HCT116 (cell line): ENCODE data around the gene PGLYRP4. TPM values are rescaled to one million over a fixed set of nuclear protein-coding genes. Genes with fewer than 3 reads are reported as not detected.

Experiments used
- ATAC-seq: fragments of 200-7000 bp; cut with Tn5 transposase; 2 replicates; pipeline ENCODE4 v1.9.1; 2020; ENCODE audit warnings: mild to moderate bottlenecking, moderate library complexity
- BruUV-seq: library from RNA; stranded (reverse); fragments of 400-500 nt; replicated peaks from 2 replicates; lab custom pipeline; 2021; lab: Mats Ljungman, UMichigan
- CTCF ChIA-PET: fragments of 300-600 bp; sonication (Branson Sonifier 250); formaldehyde crosslinking; loops from one replicate; lab custom pipeline; 2021; ENCODE audit warnings: antibody characterized with exemption; lab: Charles Lee
- POLR2A ChIA-PET: fragments of 300-600, 350-600 bp; sonication (Branson Sonifier 250); formaldehyde crosslinking; loops from one replicate; lab custom pipeline; 2021; ENCODE audit warnings: antibody characterized with exemption; lab: Charles Lee
- RAD21 ChIA-PET, 2 experiments: fragments of 300-600 bp; sonication (Branson Sonifier 250); formaldehyde crosslinking; loops; one replicate each; lab custom pipeline; 2023; ENCODE audit warnings: low total read pairs in 2 of 2; ENCODE audit not compliant: uncharacterized antibody in 2 of 2, unreplicated experiment in 2 of 2, low non-redundant PET in 1 of 2; lab: Charles Lee
- DNase-seq: peaks from one replicate; pipeline ENCODE4 v3.0.0-alpha.2; 2010; ENCODE audit warnings: low read depth, low spot score
- H2AFZ ChIP-seq: fragments of 200-600 bp; shearing (Covaris generic), sonication (generic); 2 replicates; pipeline ENCODE4 v1.6.1; 2017; ENCODE audit warnings: low read depth, mixed run types, mixed read lengths, antibody characterized with exemption, low read length; ENCODE audit not compliant: poor library complexity, severe bottlenecking
- H3K27ac ChIP-seq: 2 replicates; pipeline ENCODE4 v1.5.1; 2012; ENCODE audit warnings: low read depth, low read length
- H3K27me3 ChIP-seq: fragments of 200-600 bp; sonication (generic); 2 replicates; pipeline ENCODE4 v1.6.1; 2016; ENCODE audit warnings: mixed run types, low read length, mixed read lengths; ENCODE audit not compliant: insufficient read depth
- H3K36me3 ChIP-seq, 2 experiments: fragments of 200-500 bp in 1 of 2; fragments of 200-600 bp in 1 of 2; sonication (Bioruptor generic) in 1 of 2; sonication (generic) in 1 of 2; 2 replicates each; pipeline versions ENCODE4 v1.5.1 to v1.6.1; 2014 to 2016; ENCODE audit warnings: low read length in 2 of 2, inconsistent platforms in 1 of 2, mixed read lengths in 1 of 2, mixed run types in 1 of 2; ENCODE audit not compliant: insufficient read depth in 2 of 2, control insufficient read depth in 1 of 2
- H3K4me1 ChIP-seq, 2 experiments: fragments of 200-600 bp in 1 of 2; sonication (generic) in 1 of 2; 2 replicates each; pipeline versions ENCODE4 v1.5.1 to v1.6.1; 2012 to 2017; ENCODE audit warnings: low read length in 2 of 2, inconsistent platforms in 1 of 2, mild to moderate bottlenecking in 1 of 2, mixed read lengths in 1 of 2, mixed run types in 1 of 2, moderate library complexity in 1 of 2; ENCODE audit not compliant: insufficient read depth in 2 of 2, control insufficient read depth in 1 of 2
- H3K4me2 ChIP-seq: fragments of 200-600 bp; sonication (generic); 2 replicates; pipeline ENCODE4 v1.6.1; 2017; ENCODE audit warnings: mixed run types, low read length, mixed read lengths
- H3K4me3 ChIP-seq, 2 experiments: fragments of 200-600 bp in 1 of 2; sonication (generic) in 1 of 2; replicated peaks in 1 of 2; 2 replicates each; pipeline ENCODE4 v1.5.1; 2011 to 2016; ENCODE audit warnings: low read length in 2 of 2, control low read depth in 1 of 2, low read depth in 1 of 2, mild to moderate bottlenecking in 1 of 2, mixed read lengths in 1 of 2, mixed run types in 1 of 2
- H3K79me2 ChIP-seq: fragments of 200-600 bp; sonication (generic); 2 replicates; pipeline ENCODE4 v1.6.1; 2017; ENCODE audit warnings: mild to moderate bottlenecking, mixed run types, low read length, moderate library complexity, mixed read lengths; ENCODE audit not compliant: insufficient read depth
- H3K9ac ChIP-seq: fragments of 200-600 bp; sonication (generic); 2 replicates; pipeline ENCODE4 v1.6.1; 2016; ENCODE audit warnings: low read length, mixed read lengths
- H3K9me2 ChIP-seq: fragments of 200-600 bp; sonication (generic), shearing (Covaris generic); 2 replicates; pipeline ENCODE4 v1.6.1; 2017; ENCODE audit warnings: mixed run types, mild to moderate bottlenecking, moderate library complexity; ENCODE audit not compliant: insufficient read depth
- H3K9me3 ChIP-seq, 2 experiments: fragments of 200-500 bp in 1 of 2; fragments of 200-600 bp in 1 of 2; sonication (Bioruptor generic) in 1 of 2; sonication (generic) in 1 of 2; 2 replicates each; pipeline ENCODE4 v1.6.1; 2014 to 2017; ENCODE audit warnings: low read length in 2 of 2, mixed read lengths in 2 of 2, inconsistent platforms in 1 of 2, low read depth in 1 of 2, mild to moderate bottlenecking in 1 of 2, mixed run types in 1 of 2, moderate library complexity in 1 of 2; ENCODE audit not compliant: control insufficient read depth in 1 of 2, insufficient read depth in 1 of 2
- H4K20me1 ChIP-seq: fragments of 200-600 bp; sonication (generic), shearing (Covaris generic); 2 replicates; pipeline ENCODE4 v1.6.1; 2017; ENCODE audit warnings: mixed run types, mild to moderate bottlenecking, moderate library complexity; ENCODE audit not compliant: insufficient read depth
- CEBPB ChIP-seq: IDR thresholded peaks from 2 replicates; pipeline ENCODE4 v1.6.1; 2012; ENCODE audit warnings: low read depth
- EGR1 ChIP-seq: IDR thresholded peaks from 2 replicates; pipeline ENCODE4 v1.6.1; 2012; ENCODE audit warnings: low read depth
- ELF1 ChIP-seq: IDR thresholded peaks from 2 replicates; pipeline ENCODE4 v1.6.1; 2012; ENCODE audit warnings: low read depth, borderline replicate concordance
- EZH2 ChIP-seq: fragments of 200-600 bp; sonication (generic); IDR thresholded peaks from 2 replicates; pipeline ENCODE4 v1.6.1; 2017; ENCODE audit warnings: antibody characterized with exemption, mixed run types
- EZH2phosphoT487 ChIP-seq: fragments of 200-600 bp; IDR thresholded peaks from 2 replicates; pipeline ENCODE4 v1.6.1; 2018; ENCODE audit warnings: antibody characterized with exemption, borderline replicate concordance
- POLR2AphosphoS5 ChIP-seq: IDR thresholded peaks from 2 replicates; pipeline ENCODE4 v1.6.1; 2011; ENCODE audit warnings: mild to moderate bottlenecking, low read depth, low read length, moderate library complexity
- SIN3A ChIP-seq: IDR thresholded peaks from 2 replicates; pipeline ENCODE4 v1.6.1; 2012; ENCODE audit warnings: low read depth
- SRF ChIP-seq: IDR thresholded peaks from 2 replicates; pipeline ENCODE4 v1.6.1; 2012; ENCODE audit warnings: low read depth
- ZFX ChIP-seq: fragments of 450-650 bp; IDR thresholded peaks from 2 replicates; pipeline ENCODE4 v1.6.1; 2017
- ZNF274 ChIP-seq: fragments of 200-500 bp; sonication (Bioruptor generic); IDR thresholded peaks from 2 replicates; pipeline ENCODE4 v1.6.1; 2014; ENCODE audit warnings: mild to moderate bottlenecking, low read depth, low read length, inconsistent platforms
- intact Hi-C: fragments of 100-400 bp; cut with micrococcal nuclease; formaldehyde crosslinking; loops from 2 replicates; pipeline ENCODE4 v1.10.0; 2022
- total RNA-seq: library from RNA; stranded (reverse); gene quantifications from one replicate; pipeline ENCODE4 v1.2.1, GENCODE V29; 2021; ENCODE audit not compliant: unreplicated experiment
- TF ChIP-seq, protein P1 (sequence below): IDR thresholded peaks from 2 replicates; pipeline ENCODE4 v1.6.1; 2012; ENCODE audit warnings: low read depth
- TF ChIP-seq, protein P2 (sequence below): IDR thresholded peaks from 2 replicates; pipeline ENCODE4 v1.6.1; 2011; ENCODE audit warnings: mild to moderate bottlenecking, low read length, moderate library complexity; ENCODE audit not compliant: insufficient replicate concordance; ENCODE audit errors: extremely low read depth
- TF ChIP-seq, protein P3 (sequence below), 3 experiments: fragments of 200-600 bp in 1 of 3; sonication (generic) in 1 of 3; IDR thresholded peaks in 2 of 3; conservative IDR thresholded peaks in 1 of 3; 2 replicates each; pipeline ENCODE4 v1.5.1; 2012 to 2017; ENCODE audit warnings: low read depth in 2 of 3, low read length in 2 of 3, antibody characterized with exemption in 1 of 3, borderline replicate concordance in 1 of 3, control low read depth in 1 of 3, mild to moderate bottlenecking in 1 of 3, mixed read lengths in 1 of 3, mixed run types in 1 of 3, moderate library complexity in 1 of 3; ENCODE audit not compliant: insufficient read depth in 1 of 3
- TF ChIP-seq, protein P4 (sequence below): IDR thresholded peaks from 2 replicates; pipeline ENCODE4 v1.6.1; 2012

Gene PGLYRP4
- total RNA-seq, 1 experiment from 2014 or later: not detected

DNA sequence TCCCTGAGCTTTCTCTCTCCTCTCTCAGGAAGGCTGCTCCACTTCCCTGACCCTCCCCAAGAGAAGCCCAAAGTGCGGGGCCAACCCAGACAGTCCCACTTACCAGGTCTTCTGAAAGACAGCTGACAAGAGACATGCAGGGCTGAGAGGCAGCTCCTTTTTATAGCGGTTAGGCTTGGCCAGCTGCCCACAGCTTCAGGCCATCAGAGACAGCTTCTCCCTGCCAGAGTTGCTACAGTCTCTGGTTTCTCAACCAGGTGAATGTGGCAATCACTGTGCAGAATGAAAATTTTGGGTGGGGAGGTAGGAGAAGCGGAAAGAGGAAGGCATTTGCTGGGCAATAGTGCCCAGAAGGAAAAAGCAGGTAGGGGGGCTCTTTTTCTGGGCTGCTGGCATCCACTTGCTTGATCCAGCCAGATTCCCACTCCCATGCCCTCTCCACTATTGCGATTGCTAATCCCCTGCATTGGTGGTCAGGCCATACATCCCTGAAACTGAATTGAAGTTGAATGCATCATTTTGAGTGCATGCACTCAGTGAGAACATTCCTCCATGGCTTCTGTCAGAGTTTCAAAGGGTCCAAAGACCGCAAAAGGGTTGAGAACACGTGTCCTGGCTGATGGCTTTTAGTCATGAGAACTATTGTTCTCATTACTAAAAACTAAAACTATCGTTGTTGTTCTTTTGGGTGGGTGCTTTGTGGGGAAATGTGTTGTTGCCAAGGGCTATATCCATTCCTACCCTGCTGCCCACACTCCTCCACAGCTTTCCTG is 42.5 kb upstream of the PGLYRP4 start, which contains the start of gene S100A8:
Gene S100A8, minus strand, starts transcription at position 136 of the 773 bp plus-strand sequence. CDS start 538 bp downstream, outside the sequence.
- H3K9ac ChIP-seq: no peak within 1 kb of the TSS
- RAD21 ChIA-PET: no interaction called here
- H3K4me1 ChIP-seq: no peaks in the 10 kb centered on the region

More for the DNA sequence above, 42.5 kb upstream of the PGLYRP4 start, which contains the start of gene S100A8:
- no peak within 1 kb of the TSS for H3K4me3 ChIP-seq
- H3K27me3 ChIP-seq: peaks cover 76% of the 10 kb centered on the region
- no peak within 1 kb of the TSS for H2AFZ ChIP-seq
- TF ChIP-seq CEBPB (no peak), SIN3A (no peak), EZH2 (no peak), EGR1 (no peak), ZNF274 (no peak), ZFX (no peak), ELF1 (no peak), EZH2phosphoT487 (no peak), SRF (no peak), POLR2AphosphoS5 (no peak)
- TF ChIP-seq, protein P1, sequence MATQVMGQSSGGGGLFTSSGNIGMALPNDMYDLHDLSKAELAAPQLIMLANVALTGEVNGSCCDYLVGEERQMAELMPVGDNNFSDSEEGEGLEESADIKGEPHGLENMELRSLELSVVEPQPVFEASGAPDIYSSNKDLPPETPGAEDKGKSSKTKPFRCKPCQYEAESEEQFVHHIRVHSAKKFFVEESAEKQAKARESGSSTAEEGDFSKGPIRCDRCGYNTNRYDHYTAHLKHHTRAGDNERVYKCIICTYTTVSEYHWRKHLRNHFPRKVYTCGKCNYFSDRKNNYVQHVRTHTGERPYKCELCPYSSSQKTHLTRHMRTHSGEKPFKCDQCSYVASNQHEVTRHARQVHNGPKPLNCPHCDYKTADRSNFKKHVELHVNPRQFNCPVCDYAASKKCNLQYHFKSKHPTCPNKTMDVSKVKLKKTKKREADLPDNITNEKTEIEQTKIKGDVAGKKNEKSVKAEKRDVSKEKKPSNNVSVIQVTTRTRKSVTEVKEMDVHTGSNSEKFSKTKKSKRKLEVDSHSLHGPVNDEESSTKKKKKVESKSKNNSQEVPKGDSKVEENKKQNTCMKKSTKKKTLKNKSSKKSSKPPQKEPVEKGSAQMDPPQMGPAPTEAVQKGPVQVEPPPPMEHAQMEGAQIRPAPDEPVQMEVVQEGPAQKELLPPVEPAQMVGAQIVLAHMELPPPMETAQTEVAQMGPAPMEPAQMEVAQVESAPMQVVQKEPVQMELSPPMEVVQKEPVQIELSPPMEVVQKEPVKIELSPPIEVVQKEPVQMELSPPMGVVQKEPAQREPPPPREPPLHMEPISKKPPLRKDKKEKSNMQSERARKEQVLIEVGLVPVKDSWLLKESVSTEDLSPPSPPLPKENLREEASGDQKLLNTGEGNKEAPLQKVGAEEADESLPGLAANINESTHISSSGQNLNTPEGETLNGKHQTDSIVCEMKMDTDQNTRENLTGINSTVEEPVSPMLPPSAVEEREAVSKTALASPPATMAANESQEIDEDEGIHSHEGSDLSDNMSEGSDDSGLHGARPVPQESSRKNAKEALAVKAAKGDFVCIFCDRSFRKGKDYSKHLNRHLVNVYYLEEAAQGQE: no peak
- TF ChIP-seq, protein P2, sequence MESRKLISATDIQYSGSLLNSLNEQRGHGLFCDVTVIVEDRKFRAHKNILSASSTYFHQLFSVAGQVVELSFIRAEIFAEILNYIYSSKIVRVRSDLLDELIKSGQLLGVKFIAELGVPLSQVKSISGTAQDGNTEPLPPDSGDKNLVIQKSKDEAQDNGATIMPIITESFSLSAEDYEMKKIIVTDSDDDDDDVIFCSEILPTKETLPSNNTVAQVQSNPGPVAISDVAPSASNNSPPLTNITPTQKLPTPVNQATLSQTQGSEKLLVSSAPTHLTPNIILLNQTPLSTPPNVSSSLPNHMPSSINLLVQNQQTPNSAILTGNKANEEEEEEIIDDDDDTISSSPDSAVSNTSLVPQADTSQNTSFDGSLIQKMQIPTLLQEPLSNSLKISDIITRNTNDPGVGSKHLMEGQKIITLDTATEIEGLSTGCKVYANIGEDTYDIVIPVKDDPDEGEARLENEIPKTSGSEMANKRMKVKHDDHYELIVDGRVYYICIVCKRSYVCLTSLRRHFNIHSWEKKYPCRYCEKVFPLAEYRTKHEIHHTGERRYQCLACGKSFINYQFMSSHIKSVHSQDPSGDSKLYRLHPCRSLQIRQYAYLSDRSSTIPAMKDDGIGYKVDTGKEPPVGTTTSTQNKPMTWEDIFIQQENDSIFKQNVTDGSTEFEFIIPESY: no peak
- TF ChIP-seq, protein P3, sequence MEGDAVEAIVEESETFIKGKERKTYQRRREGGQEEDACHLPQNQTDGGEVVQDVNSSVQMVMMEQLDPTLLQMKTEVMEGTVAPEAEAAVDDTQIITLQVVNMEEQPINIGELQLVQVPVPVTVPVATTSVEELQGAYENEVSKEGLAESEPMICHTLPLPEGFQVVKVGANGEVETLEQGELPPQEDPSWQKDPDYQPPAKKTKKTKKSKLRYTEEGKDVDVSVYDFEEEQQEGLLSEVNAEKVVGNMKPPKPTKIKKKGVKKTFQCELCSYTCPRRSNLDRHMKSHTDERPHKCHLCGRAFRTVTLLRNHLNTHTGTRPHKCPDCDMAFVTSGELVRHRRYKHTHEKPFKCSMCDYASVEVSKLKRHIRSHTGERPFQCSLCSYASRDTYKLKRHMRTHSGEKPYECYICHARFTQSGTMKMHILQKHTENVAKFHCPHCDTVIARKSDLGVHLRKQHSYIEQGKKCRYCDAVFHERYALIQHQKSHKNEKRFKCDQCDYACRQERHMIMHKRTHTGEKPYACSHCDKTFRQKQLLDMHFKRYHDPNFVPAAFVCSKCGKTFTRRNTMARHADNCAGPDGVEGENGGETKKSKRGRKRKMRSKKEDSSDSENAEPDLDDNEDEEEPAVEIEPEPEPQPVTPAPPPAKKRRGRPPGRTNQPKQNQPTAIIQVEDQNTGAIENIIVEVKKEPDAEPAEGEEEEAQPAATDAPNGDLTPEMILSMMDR (IDR thresholded peaks at IDR 0.05 in 2 of 3, conservative IDR thresholded peaks at IDR 0.05 in 1 of 3; ENCODE audit: borderline replicate concordance in 1 of 3, insufficient read depth in 1 of 3, low read depth in 2 of 3, low read length in 2 of 3): no peak
- TF ChIP-seq, protein P4, sequence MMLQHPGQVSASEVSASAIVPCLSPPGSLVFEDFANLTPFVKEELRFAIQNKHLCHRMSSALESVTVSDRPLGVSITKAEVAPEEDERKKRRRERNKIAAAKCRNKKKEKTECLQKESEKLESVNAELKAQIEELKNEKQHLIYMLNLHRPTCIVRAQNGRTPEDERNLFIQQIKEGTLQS: no peak
- TF ChIP-seq, all 23 proteins: peak for 0
- intact Hi-C loops: no loop called here
- no peaks in the 10 kb centered on the region for H3K36me3 ChIP-seq
- H3K9me3 ChIP-seq: no peaks in the 10 kb centered on the region
- POLR2A ChIA-PET: no interaction called here
- H3K4me2 ChIP-seq: no peak within 1 kb of the TSS
- no TSS peak for BruUV-seq
- ATAC-seq (no peak), DNase-seq (no peak)
- CTCF ChIA-PET: no interaction called here
- H3K27ac ChIP-seq: no peak within 1 kb of the TSS
- no peaks in the 10 kb centered on the region for H3K9me2 ChIP-seq
- no peaks in the 10 kb centered on the region for H4K20me1 ChIP-seq
- no peaks in the 10 kb centered on the region for H3K79me2 ChIP-seq
